ENCODE measurements around the gene TNKS2.

DNA sequence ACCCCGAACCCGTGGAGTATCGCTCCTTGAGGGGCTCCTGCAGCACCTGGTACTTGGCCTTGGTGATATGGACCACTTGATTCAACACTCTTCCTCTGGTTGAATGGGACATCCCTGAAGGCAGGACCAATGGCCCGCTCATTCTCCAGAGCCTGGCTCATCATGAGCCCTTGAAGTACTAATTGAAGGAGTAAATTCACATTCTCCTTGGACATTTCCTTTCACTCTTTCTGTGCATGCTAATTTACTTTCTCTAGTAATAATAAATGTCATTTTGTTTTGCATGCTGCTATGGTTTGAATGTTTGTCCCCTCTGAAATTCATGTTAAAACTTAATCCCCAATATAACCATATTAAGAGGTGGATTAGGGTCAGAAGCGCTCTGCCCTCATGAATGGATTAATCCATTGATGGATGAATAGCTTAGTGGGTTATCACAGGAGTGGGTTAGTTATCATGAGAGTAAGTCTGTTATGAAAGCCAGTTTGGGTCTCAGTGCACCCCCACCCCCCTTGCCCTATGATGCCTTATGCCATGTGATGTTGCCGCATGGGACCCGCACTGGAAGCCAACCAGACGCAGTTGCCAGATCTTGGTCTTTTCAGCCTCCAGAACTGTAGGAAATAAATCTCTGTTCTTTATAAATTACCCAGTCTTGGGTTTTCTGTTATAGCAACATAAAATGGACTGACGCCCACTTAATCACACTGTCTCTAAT, 87.3 kb downstream of the TNKS2 start:
- no peak for TF ChIP-seq CTCF (conservative IDR thresholded peaks at IDR 0.05 in 1 of 2, IDR thresholded peaks at IDR 0.05 in 1 of 2; ENCODE audit: extremely low read depth in 1 of 2, insufficient read depth in 1 of 2, low read depth in 1 of 2, low read length in 2 of 2)
- no peak for TF ChIP-seq EZH2 (IDR thresholded peaks at IDR 0.05; ENCODE audit: borderline replicate concordance, low read length)
